ENCODE results near the gene NEK6. TPM values are rescaled to one million over a fixed set of nuclear protein-coding genes. Genes with fewer than 3 reads are reported as not detected.

Gene NEK6
- total RNA-seq, 1 donor from 2014 or later, result 8.7 TPM

- H3K36me3 ChIP-seq, result peaks cover 21% of the 10 kb centered on the region
- no peak for DNase-seq
- intact Hi-C loops (cut with micrococcal nuclease), result no loop called here
- H3K4me3 ChIP-seq, result no peak overlapping the region
- TF ChIP-seq CTCF (IDR thresholded peaks at IDR 0.05; ENCODE audit: borderline replicate concordance), result no peak
- no peaks in the 10 kb centered on the region for H3K27me3 ChIP-seq (ENCODE audit: low read depth)
- no peaks in the 10 kb centered on the region for H3K9me3 ChIP-seq (replicated peaks)
- peaks cover 8% of the 10 kb centered on the region for H3K4me1 ChIP-seq
- H3K27ac ChIP-seq (replicated peaks), result no peak overlapping the region
Measured at GRCh38 chr9:124322618-124323432, 65.1 kb downstream of the NEK6 start.

GRCh38 chr9:124323904-124324303 is 66.2 kb downstream of the NEK6 start:
- DNase-seq, result no peak
- Histone ChIP-seq H3K9me3 (replicated peaks) (no peaks in the 10 kb centered on the region), H3K36me3 (peaks cover 28% of the 10 kb centered on the region), H3K27me3 (ENCODE audit: low read depth) (no peaks in the 10 kb centered on the region), H3K4me3 (no peak overlapping the region), H3K4me1 (peaks cover 8% of the 10 kb centered on the region), H3K27ac (replicated peaks) (no peak overlapping the region)
- intact Hi-C loops (cut with micrococcal nuclease), result no loop called here
- TF ChIP-seq CTCF (IDR thresholded peaks at IDR 0.05; ENCODE audit: borderline replicate concordance), result no peak

- H3K27ac ChIP-seq (replicated peaks), result no peak overlapping the region
- H3K9me3 ChIP-seq (replicated peaks), result no peaks in the 10 kb centered on the region
- H3K36me3 ChIP-seq, result peaks cover 38% of the 10 kb centered on the region
- TF ChIP-seq CTCF (IDR thresholded peaks at IDR 0.05; ENCODE audit: borderline replicate concordance), result no peak
- intact Hi-C loops (cut with micrococcal nuclease), result no loop called here
- no peaks in the 10 kb centered on the region for H3K27me3 ChIP-seq (ENCODE audit: low read depth)
- no peak for DNase-seq
- H3K4me1 ChIP-seq, result no peaks in the 10 kb centered on the region
- no peak overlapping the region for H3K4me3 ChIP-seq
Measured at GRCh38 chr9:124325816-124326215, 68.1 kb downstream of the NEK6 start.

- Histone ChIP-seq H3K27me3 (ENCODE audit: low read depth) (no peaks in the 10 kb centered on the region), H3K9me3 (replicated peaks) (no peaks in the 10 kb centered on the region), H3K4me3 (no peak overlapping the region), H3K4me1 (no peaks in the 10 kb centered on the region), H3K27ac (replicated peaks) (no peak overlapping the region), H3K36me3 (peaks cover 38% of the 10 kb centered on the region)
- intact Hi-C loops (cut with micrococcal nuclease), result no loop called here
- no peak for DNase-seq
- no peak for TF ChIP-seq CTCF (IDR thresholded peaks at IDR 0.05; ENCODE audit: borderline replicate concordance)
Measured at GRCh38 chr9:124326378-124326777, 68.6 kb downstream of the NEK6 start.

GRCh38 chr9:124327491-124327890 is 69.7 kb downstream of the NEK6 start:
- H3K9me3 ChIP-seq (replicated peaks), result no peaks in the 10 kb centered on the region
- peaks cover 32% of the 10 kb centered on the region for H3K36me3 ChIP-seq
- H3K4me1 ChIP-seq, result no peaks in the 10 kb centered on the region
- no peak for TF ChIP-seq CTCF (IDR thresholded peaks at IDR 0.05; ENCODE audit: borderline replicate concordance)
- H3K27ac ChIP-seq (replicated peaks), result no peak overlapping the region
- H3K27me3 ChIP-seq (ENCODE audit: low read depth), result no peaks in the 10 kb centered on the region
- no peak for DNase-seq
- intact Hi-C loops (cut with micrococcal nuclease), result no loop called here
- no peak overlapping the region for H3K4me3 ChIP-seq
